GM19351 (cell line): Measurements from ENCODE around the gene CNOT1.

Experiments
- ATAC-seq: cut with Tn5 transposase; IDR thresholded peaks from one replicate; pipeline ENCODE4 v1.9.1; 2021; ENCODE audit warnings: mild to moderate bottlenecking, moderate library complexity; ENCODE audit not compliant: unreplicated experiment

The CNOT1 gene

GRCh38 chr16:58490065-58490464 is 139.6 kb downstream of the CNOT1 start:
- ATAC-seq: no peak

- no peak for ATAC-seq
Measured at GRCh38 chr16:58488531-58488930, 141.1 kb downstream of the CNOT1 start.

- peak; percentile 77 for ATAC-seq
Measured at GRCh38 chr16:58487566-58488351, 141.9 kb downstream of the CNOT1 start.

GRCh38 chr16:58485184-58485887 is 144.3 kb downstream of the CNOT1 start:
- ATAC-seq: no peak

- no peak for ATAC-seq
Measured at GRCh38 chr16:58481931-58482330, 147.7 kb downstream of the CNOT1 start.

- ATAC-seq: no peak
Measured at GRCh38 chr16:58481226-58481869, 148.3 kb downstream of the CNOT1 start.

GRCh38 chr16:58478427-58478826 is 151.2 kb downstream of the CNOT1 start:
- ATAC-seq: no peak

GRCh38 chr16:58476791-58477190 is 152.8 kb downstream of the CNOT1 start:
- no peak for ATAC-seq

GRCh38 chr16:58475091-58475619 is 154.5 kb downstream of the CNOT1 start:
- no peak for ATAC-seq

GRCh38 chr16:58474296-58474695 is 155.3 kb downstream of the CNOT1 start:
- ATAC-seq: no peak

GRCh38 chr16:58472827-58473226 is 156.8 kb downstream of the CNOT1 start:
- ATAC-seq: no peak

- ATAC-seq: no peak
Measured at GRCh38 chr16:58472266-58472665, 157.4 kb downstream of the CNOT1 start.

GRCh38 chr16:58471209-58471975 is 158.2 kb downstream of the CNOT1 start:
- no peak for ATAC-seq
